ENCODE data around the gene ZHX3.

GRCh38 chr20:41218466-41218865 lies 99.1 kb downstream of the ZHX3 start:
- TF ChIP-seq CTCF (IDR thresholded peaks at IDR 0.05) (no peak), POLR2A (IDR thresholded peaks at IDR 0.05) (no peak), POLR2AphosphoS5 (IDR thresholded peaks at IDR 0.05; ENCODE audit: insufficient read depth in 1 of 2, low read depth in 1 of 2) (no peak)
